PC-9 (cell line): ENCODE measurements around the gene LRP10. TPM values are rescaled to one million over a fixed set of nuclear protein-coding genes. Genes with fewer than 3 reads are reported as not detected.

Source experiments
- BruUV-seq: library from RNA; stranded (reverse); fragments of 400-500 nt; replicated peaks from 2 replicates; lab custom pipeline; 2021; lab: Mats Ljungman, UMichigan
- CTCF ChIA-PET: fragments of 300-600 bp; sonication (Branson Sonifier 250); formaldehyde crosslinking; loops from one replicate; lab custom pipeline; 2022; ENCODE audit warnings: antibody characterized with exemption; lab: Charles Lee
- POLR2A ChIA-PET: fragments of 300-600 bp; sonication (Branson Sonifier 250); formaldehyde crosslinking; loops from one replicate; lab custom pipeline; 2022; ENCODE audit warnings: antibody characterized with exemption; ENCODE audit not compliant: unreplicated experiment; lab: Charles Lee
- DNase-seq, 2 experiments: peaks; one replicate each; pipeline versions ENCODE4 v3.0.0 to v3.0.0-alpha.2; 2015 to 2022; ENCODE audit warnings: mixed read lengths in 1 of 2
- H2AFZ ChIP-seq: fragments of 200-600 bp; sonication (generic); 2 replicates; pipeline ENCODE4 v1.8.1; 2017; ENCODE audit warnings: antibody characterized with exemption
- H3F3A ChIP-seq: fragments of 200-600 bp; sonication (generic); 2 replicates; pipeline ENCODE4 v1.8.1; 2017; ENCODE audit warnings: antibody characterized with exemption, mild to moderate bottlenecking, low read depth; ENCODE audit not compliant: insufficient read depth
- H3K27ac ChIP-seq: fragments of 200-600 bp; sonication (generic); 2 replicates; pipeline ENCODE4 v1.6.1; 2016; ENCODE audit warnings: mixed run types
- H3K27me3 ChIP-seq: fragments of 200-600 bp; sonication (generic); 2 replicates; pipeline ENCODE4 v1.6.1; 2016; ENCODE audit warnings: low read depth, mixed run types; ENCODE audit not compliant: insufficient read depth
- H3K36me3 ChIP-seq: fragments of 200-600 bp; sonication (generic); 2 replicates; pipeline ENCODE4 v1.6.1; 2016; ENCODE audit warnings: low read depth, mixed run types
- H3K4me1 ChIP-seq: fragments of 200-600 bp; sonication (generic); replicated peaks from 2 replicates; pipeline ENCODE4 v1.6.1; 2016; ENCODE audit warnings: mixed run types; ENCODE audit not compliant: insufficient read depth
- H3K4me2 ChIP-seq: fragments of 200-600 bp; sonication (generic); 2 replicates; pipeline ENCODE4 v1.6.1; 2017; ENCODE audit warnings: mixed run types
- H3K4me3 ChIP-seq: fragments of 200-600 bp; sonication (generic); 2 replicates; pipeline ENCODE4 v1.6.1; 2016; ENCODE audit warnings: mixed run types
- H3K79me2 ChIP-seq: fragments of 200-600 bp; sonication (generic); 2 replicates; pipeline ENCODE4 v1.6.1; 2017; ENCODE audit warnings: low read depth, mixed run types
- H3K9me2 ChIP-seq: fragments of 200-600 bp; sonication (generic); 2 replicates; pipeline ENCODE4 v1.8.1; 2017; ENCODE audit warnings: mild to moderate bottlenecking; ENCODE audit not compliant: insufficient read depth
- H3K9me3 ChIP-seq: fragments of 200-600 bp; sonication (generic); 2 replicates; pipeline ENCODE4 v1.8.1; 2016; ENCODE audit warnings: low read depth; ENCODE audit not compliant: insufficient read depth
- H4K20me1 ChIP-seq: fragments of 200-600 bp; sonication (generic); 2 replicates; pipeline ENCODE4 v1.8.1; 2017; ENCODE audit not compliant: insufficient read depth
- CTCF ChIP-seq: fragments of 200-600 bp; sonication (generic); conservative IDR thresholded peaks from 2 replicates; pipeline ENCODE4 v1.6.1; 2017; ENCODE audit warnings: mixed run types, antibody characterized with exemption, mild to moderate bottlenecking, moderate library complexity
- EZH2 ChIP-seq: fragments of 200-600 bp; sonication (generic); IDR thresholded peaks from 2 replicates; pipeline ENCODE4 v1.8.0; 2017; ENCODE audit warnings: antibody characterized with exemption, low read depth
- intact Hi-C: fragments of 100-400 bp; cut with micrococcal nuclease; formaldehyde crosslinking; loops from one replicate; pipeline ENCODE4 v1.10.0; 2022; ENCODE audit not compliant: unreplicated experiment
- total RNA-seq: library from RNA; stranded (reverse); gene quantifications from 2 replicates; pipeline ENCODE4 v1.2.3, GENCODE V29; 2021

LRP10 gene
- total RNA-seq, 1 experiment from 2014 or later: 61.6 TPM

GRCh38 chr14:22884738-22885523, 13.4 kb downstream of the LRP10 start:
- intact Hi-C loops: no loop called here
- CTCF ChIA-PET: no interaction called here
- H3K9me2 ChIP-seq: no peaks in the 10 kb centered on the region
- H3K27me3 ChIP-seq: no peaks in the 10 kb centered on the region
- H3K4me2 ChIP-seq: no peak overlapping the region
- POLR2A ChIA-PET: no interaction called here
- H3K9me3 ChIP-seq: no peaks in the 10 kb centered on the region
- H3K79me2 ChIP-seq: no peaks in the 10 kb centered on the region
- no peak overlapping the region for H2AFZ ChIP-seq
- no peak overlapping the region for H3K4me3 ChIP-seq
- DNase-seq: no peak
- H4K20me1 ChIP-seq: no peaks in the 10 kb centered on the region
- TF ChIP-seq CTCF (no peak), EZH2 (no peak)
- BruUV-seq: TSS peak; percentile 19
- peaks cover 5% of the 10 kb centered on the region; the same call in 1 of the 2 replicates for H3F3A ChIP-seq
- no peaks in the 10 kb centered on the region for H3K36me3 ChIP-seq
- H3K4me1 ChIP-seq: peaks cover 7% of the 10 kb centered on the region; the same call in 1 of the 2 replicates
- H3K27ac ChIP-seq: no peak overlapping the region

GRCh38 chr14:22885975-22886374, 14.4 kb downstream of the LRP10 start:
- Histone ChIP-seq H3K4me2 (peak overlapping the region; percentile 86), H3K9me2 (no peaks in the 10 kb centered on the region), H3K4me1 (peaks cover 7% of the 10 kb centered on the region; the same call in 1 of the 2 replicates), H3K79me2 (no peaks in the 10 kb centered on the region), H3F3A (peaks cover 5% of the 10 kb centered on the region; the same call in 1 of the 2 replicates), H3K9me3 (no peaks in the 10 kb centered on the region), H3K36me3 (no peaks in the 10 kb centered on the region), H4K20me1 (no peaks in the 10 kb centered on the region), H3K27me3 (no peaks in the 10 kb centered on the region), H2AFZ (peak overlapping the region; percentile 79), H3K4me3 (peak overlapping the region; percentile 68; the same call in 1 of the 2 replicates), H3K27ac (no peak overlapping the region)
- ChIA-PET CTCF (no interaction called here), POLR2A (interaction anchor here (0.6 to 0.7 kb wide), 2 partner anchors 59 to 98 kb away, joined by 3 to 5 read pairs; no protein-coding TSS in a partner anchor)
- DNase-seq: no peak
- BruUV-seq: no TSS peak
- intact Hi-C loops: no loop called here
- TF ChIP-seq CTCF: no peak
- TF ChIP-seq EZH2: no peak

- Histone ChIP-seq H2AFZ (peak overlapping the region; percentile 79), H3K4me3 (peak overlapping the region; percentile 68), H3K4me1 (peaks cover 7% of the 10 kb centered on the region; the same call in 1 of the 2 replicates), H4K20me1 (no peaks in the 10 kb centered on the region), H3K27me3 (no peaks in the 10 kb centered on the region), H3K36me3 (no peaks in the 10 kb centered on the region), H3K9me2 (no peaks in the 10 kb centered on the region), H3F3A (peaks cover 5% of the 10 kb centered on the region; the same call in 1 of the 2 replicates), H3K79me2 (no peaks in the 10 kb centered on the region), H3K9me3 (no peaks in the 10 kb centered on the region), H3K4me2 (peak overlapping the region; percentile 86), H3K27ac (peak overlapping the region; percentile 61)
- peak; percentile 63 to 66 for DNase-seq
- BruUV-seq: no TSS peak
- ChIA-PET CTCF (interaction anchor here (1.0 kb wide), 1 partner anchor 60 kb away, joined by 4 read pairs; no protein-coding TSS in a partner anchor), POLR2A (interaction anchor here (0.6 to 0.7 kb wide), 2 partner anchors 60 to 99 kb away, joined by 3 to 5 read pairs; no protein-coding TSS in a partner anchor)
- no peak; the same call in 1 of the 2 replicates for TF ChIP-seq CTCF
- no peak for TF ChIP-seq EZH2
- intact Hi-C loops: loop anchor here (1.0 kb wide), 1 partner anchor 14 kb away; no protein-coding TSS in a partner anchor
Measured at GRCh38 chr14:22886500-22887259, 15.1 kb downstream of the LRP10 start.
